ENCODE results near the gene KL. TPM values are rescaled to one million over a fixed set of nuclear protein-coding genes. Genes with fewer than 3 reads are reported as not detected.

KL gene
- total RNA-seq, 2 experiments from 2014 or later: 0.12 to 0.19 TPM

- POLR2A ChIA-PET: no interaction called here
- DNase-seq: no peak
- peaks cover 7% of the 10 kb centered on the region for H3K9me3 Mint-ChIP-seq
- H3K27me3 Mint-ChIP-seq: peaks cover 7% of the 10 kb centered on the region
- H3K4me1 Mint-ChIP-seq (ENCODE audit: low read depth): no peaks in the 10 kb centered on the region
- intact Hi-C loops (cut with micrococcal nuclease): no loop called here
- CTCF ChIA-PET: no interaction called here
- H3K27ac Mint-ChIP-seq: no peak overlapping the region
- no peak overlapping the region for H3K4me3 Mint-ChIP-seq
- no peaks in the 10 kb centered on the region for H3K36me3 Mint-ChIP-seq
Measured at GRCh38 chr13:33100886-33101285, 84.7 kb downstream of the KL start.

DNA sequence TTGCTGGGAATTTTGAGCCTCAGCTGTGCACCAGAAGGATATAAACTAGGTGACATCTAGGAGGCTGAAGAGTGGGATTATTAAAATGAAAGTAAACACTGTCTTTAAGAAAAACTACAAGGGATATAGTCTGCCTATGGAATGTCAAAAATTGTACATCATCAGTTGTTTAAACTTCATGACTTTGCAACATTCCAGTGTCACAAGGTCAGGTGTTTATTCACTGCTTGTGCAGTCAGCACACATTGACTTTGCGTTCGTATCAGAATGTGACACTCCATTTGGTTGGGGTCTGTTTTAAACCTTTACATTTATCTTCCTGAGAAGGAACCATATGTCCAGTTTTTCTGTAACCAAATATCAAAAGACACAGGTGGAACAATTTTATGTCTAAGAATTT is 85.6 kb downstream of the KL start:
- ChIA-PET POLR2A (no interaction called here), CTCF (no interaction called here)
- H3K9me3 Mint-ChIP-seq: peaks cover 7% of the 10 kb centered on the region
- no peak for DNase-seq
- no peaks in the 10 kb centered on the region for H3K4me1 Mint-ChIP-seq (ENCODE audit: low read depth)
- peaks cover 9% of the 10 kb centered on the region for H3K27me3 Mint-ChIP-seq
- no peak overlapping the region for H3K4me3 Mint-ChIP-seq
- H3K36me3 Mint-ChIP-seq: no peaks in the 10 kb centered on the region
- H3K27ac Mint-ChIP-seq: no peak overlapping the region
- intact Hi-C loops (cut with micrococcal nuclease): no loop called here

DNA sequence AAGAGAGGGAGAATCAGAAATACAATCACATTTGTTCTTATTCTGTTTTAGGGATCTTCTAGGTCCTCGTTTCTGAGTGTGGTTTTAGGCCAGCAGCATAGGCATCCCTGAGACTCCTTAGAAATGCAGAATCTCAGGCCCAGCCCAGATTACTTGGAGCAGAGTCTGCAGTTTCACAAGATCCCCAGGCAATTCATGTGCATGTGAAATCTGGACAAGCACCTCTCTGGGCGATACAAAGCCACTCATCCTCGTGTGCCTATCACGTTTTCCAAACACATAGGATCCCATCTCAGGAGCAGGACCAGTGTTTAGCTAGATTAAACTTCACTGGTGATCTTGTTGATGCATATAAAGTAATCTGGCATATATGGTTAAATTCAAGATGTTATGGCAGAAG is 87.2 kb downstream of the KL start:
- H3K27me3 Mint-ChIP-seq: peaks cover 9% of the 10 kb centered on the region
- CTCF ChIA-PET: no interaction called here
- POLR2A ChIA-PET: no interaction called here
- no peaks in the 10 kb centered on the region for H3K4me1 Mint-ChIP-seq (ENCODE audit: low read depth)
- DNase-seq: no peak
- intact Hi-C loops (cut with micrococcal nuclease): no loop called here
- H3K9me3 Mint-ChIP-seq: peaks cover 2% of the 10 kb centered on the region
- H3K36me3 Mint-ChIP-seq: no peaks in the 10 kb centered on the region
- H3K27ac Mint-ChIP-seq: no peak overlapping the region
- no peak overlapping the region for H3K4me3 Mint-ChIP-seq

GRCh38 chr13:33105387-33106005 is 89.3 kb downstream of the KL start:
- no peaks in the 10 kb centered on the region for H3K4me1 Mint-ChIP-seq (ENCODE audit: low read depth)
- DNase-seq: no peak
- H3K36me3 Mint-ChIP-seq: no peaks in the 10 kb centered on the region
- ChIA-PET CTCF (no interaction called here), POLR2A (no interaction called here)
- intact Hi-C loops (cut with micrococcal nuclease): no loop called here
- H3K4me3 Mint-ChIP-seq: no peak overlapping the region
- H3K27me3 Mint-ChIP-seq: peaks cover 8% of the 10 kb centered on the region
- H3K9me3 Mint-ChIP-seq: no peaks in the 10 kb centered on the region
- no peak overlapping the region for H3K27ac Mint-ChIP-seq

- CTCF ChIA-PET: no interaction called here
- intact Hi-C loops (cut with micrococcal nuclease): no loop called here
- no peak overlapping the region for H3K4me3 Mint-ChIP-seq
- H3K36me3 Mint-ChIP-seq: no peaks in the 10 kb centered on the region
- H3K4me1 Mint-ChIP-seq (ENCODE audit: low read depth): no peaks in the 10 kb centered on the region
- no peak overlapping the region for H3K27ac Mint-ChIP-seq
- H3K9me3 Mint-ChIP-seq: no peaks in the 10 kb centered on the region
- DNase-seq: no peak
- POLR2A ChIA-PET: no interaction called here
- peaks cover 9% of the 10 kb centered on the region for H3K27me3 Mint-ChIP-seq
Measured at GRCh38 chr13:33106656-33107360, 90.6 kb downstream of the KL start.

DNA sequence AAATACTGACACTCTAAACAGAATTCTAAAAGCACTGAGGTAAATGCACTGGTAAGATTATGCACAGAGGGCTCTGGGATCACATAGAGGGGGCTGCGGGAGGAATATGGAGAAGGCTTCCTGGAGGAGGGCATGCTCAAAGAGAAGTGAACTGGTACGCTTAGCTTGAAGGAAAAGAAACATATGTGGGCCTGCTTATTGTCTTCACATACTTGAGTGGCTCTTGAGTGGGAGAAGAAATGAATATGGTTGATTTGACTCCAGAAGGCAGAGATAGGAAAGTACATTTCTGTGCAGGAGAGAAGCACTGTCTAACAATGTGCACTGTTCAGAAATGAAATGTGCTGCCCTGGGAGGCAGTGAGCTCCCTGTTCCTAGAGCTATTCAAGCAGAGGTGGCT is 91.1 kb downstream of the KL start:
- no peaks in the 10 kb centered on the region for H3K4me1 Mint-ChIP-seq (ENCODE audit: low read depth)
- H3K27ac Mint-ChIP-seq: no peak overlapping the region
- POLR2A ChIA-PET: no interaction called here
- intact Hi-C loops (cut with micrococcal nuclease): no loop called here
- CTCF ChIA-PET: no interaction called here
- no peaks in the 10 kb centered on the region for H3K9me3 Mint-ChIP-seq
- peaks cover 9% of the 10 kb centered on the region for H3K27me3 Mint-ChIP-seq
- no peak for DNase-seq
- H3K4me3 Mint-ChIP-seq: no peak overlapping the region
- no peaks in the 10 kb centered on the region for H3K36me3 Mint-ChIP-seq

GRCh38 chr13:33108620-33109019 is 92.4 kb downstream of the KL start:
- Mint-ChIP-seq H3K9me3 (no peaks in the 10 kb centered on the region), H3K4me3 (no peak overlapping the region), H3K4me1 (ENCODE audit: low read depth) (no peaks in the 10 kb centered on the region), H3K36me3 (no peaks in the 10 kb centered on the region), H3K27ac (no peak overlapping the region), H3K27me3 (peaks cover 9% of the 10 kb centered on the region)
- ChIA-PET CTCF (interaction anchor here (0.8 kb wide), 1 partner anchor 249 kb away, joined by 3 read pairs; no protein-coding TSS in a partner anchor), POLR2A (no interaction called here)
- DNase-seq: no peak
- intact Hi-C loops (cut with micrococcal nuclease): no loop called here

DNA sequence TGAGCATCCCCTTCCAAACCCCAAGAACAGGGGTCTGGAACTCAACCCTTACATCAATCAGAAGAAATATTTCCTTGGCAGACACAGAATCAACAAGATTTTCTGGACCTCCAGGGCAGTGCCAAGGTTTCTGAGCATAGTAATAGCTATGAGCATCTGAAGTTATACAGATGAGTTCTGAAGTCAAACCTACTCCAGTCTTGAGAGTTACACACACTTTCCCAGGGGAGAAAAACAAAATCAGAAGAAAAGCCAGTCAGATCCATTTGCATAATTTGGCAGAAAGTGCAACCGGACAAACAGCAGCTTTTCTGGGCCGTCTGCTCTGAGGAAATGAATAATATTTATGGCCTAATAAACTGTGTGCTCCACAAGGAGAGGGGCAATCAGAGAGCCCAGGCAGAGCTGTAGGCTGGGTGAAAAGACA is 93.1 kb downstream of the KL start:
- DNase-seq: no peak
- intact Hi-C loops (cut with micrococcal nuclease): no loop called here
- ChIA-PET CTCF (interaction anchor here (0.8 kb wide), 1 partner anchor 249 kb away, joined by 3 read pairs; no protein-coding TSS in a partner anchor), POLR2A (no interaction called here)
- H3K27ac Mint-ChIP-seq: no peak overlapping the region
- peaks cover 10% of the 10 kb centered on the region for H3K27me3 Mint-ChIP-seq
- no peaks in the 10 kb centered on the region for H3K36me3 Mint-ChIP-seq
- H3K9me3 Mint-ChIP-seq: no peaks in the 10 kb centered on the region
- no peaks in the 10 kb centered on the region for H3K4me1 Mint-ChIP-seq (ENCODE audit: low read depth)
- no peak overlapping the region for H3K4me3 Mint-ChIP-seq

GRCh38 chr13:33109801-33110200 is 93.6 kb downstream of the KL start:
- H3K36me3 Mint-ChIP-seq: no peaks in the 10 kb centered on the region
- DNase-seq: no peak
- H3K27ac Mint-ChIP-seq: no peak overlapping the region
- POLR2A ChIA-PET: no interaction called here
- H3K4me1 Mint-ChIP-seq (ENCODE audit: low read depth): no peaks in the 10 kb centered on the region
- intact Hi-C loops (cut with micrococcal nuclease): no loop called here
- CTCF ChIA-PET: no interaction called here
- peaks cover 8% of the 10 kb centered on the region for H3K27me3 Mint-ChIP-seq
- no peak overlapping the region for H3K4me3 Mint-ChIP-seq
- H3K9me3 Mint-ChIP-seq: no peaks in the 10 kb centered on the region

DNA sequence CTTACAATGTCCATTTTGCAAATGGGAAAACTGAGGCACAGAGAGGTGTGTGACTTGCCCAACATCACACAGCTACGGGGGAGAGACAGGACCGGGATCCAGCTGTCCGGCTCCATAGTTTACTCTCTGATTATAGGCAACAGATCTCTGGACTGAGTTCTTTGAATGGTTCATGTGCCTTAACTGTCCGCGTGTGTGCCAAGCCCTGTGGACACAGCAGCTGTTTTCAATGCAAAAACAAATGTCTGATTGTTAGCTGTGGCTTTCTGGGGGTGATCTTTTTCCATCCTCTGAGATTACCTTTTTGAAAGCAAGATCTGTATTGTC is 94.1 kb downstream of the KL start:
- ChIA-PET POLR2A (no interaction called here), CTCF (no interaction called here)
- intact Hi-C loops (cut with micrococcal nuclease): no loop called here
- DNase-seq: no peak
- no peaks in the 10 kb centered on the region for H3K36me3 Mint-ChIP-seq
- H3K27me3 Mint-ChIP-seq: peaks cover 8% of the 10 kb centered on the region
- no peaks in the 10 kb centered on the region for H3K9me3 Mint-ChIP-seq
- H3K27ac Mint-ChIP-seq: no peak overlapping the region
- no peak overlapping the region for H3K4me3 Mint-ChIP-seq
- H3K4me1 Mint-ChIP-seq (ENCODE audit: low read depth): no peaks in the 10 kb centered on the region

- no peak for DNase-seq
- H3K4me3 Mint-ChIP-seq: no peak overlapping the region
- intact Hi-C loops (cut with micrococcal nuclease): no loop called here
- CTCF ChIA-PET: no interaction called here
- no peaks in the 10 kb centered on the region for H3K36me3 Mint-ChIP-seq
- no peaks in the 10 kb centered on the region for H3K9me3 Mint-ChIP-seq
- POLR2A ChIA-PET: no interaction called here
- H3K4me1 Mint-ChIP-seq (ENCODE audit: low read depth): no peaks in the 10 kb centered on the region
- H3K27ac Mint-ChIP-seq: no peak overlapping the region
- H3K27me3 Mint-ChIP-seq: peaks cover 5% of the 10 kb centered on the region
Measured at GRCh38 chr13:33110713-33111413, 94.6 kb downstream of the KL start.

GRCh38 chr13:33111414-33112110 is 95.3 kb downstream of the KL start:
- H3K36me3 Mint-ChIP-seq: no peaks in the 10 kb centered on the region
- no peaks in the 10 kb centered on the region for H3K9me3 Mint-ChIP-seq
- CTCF ChIA-PET: no interaction called here
- H3K4me1 Mint-ChIP-seq (ENCODE audit: low read depth): no peaks in the 10 kb centered on the region
- DNase-seq: no peak
- peaks cover 3% of the 10 kb centered on the region for H3K27me3 Mint-ChIP-seq
- no peak overlapping the region for H3K27ac Mint-ChIP-seq
- no peak overlapping the region for H3K4me3 Mint-ChIP-seq
- intact Hi-C loops (cut with micrococcal nuclease): no loop called here
- POLR2A ChIA-PET: no interaction called here

Measured in activated CD4-positive, alpha-beta memory T cell treated with anti-CD3 and anti-CD28 coated beads for 36 hours (primary cell).